ENCODE data around the gene PHF20. TPM values are rescaled to one million over a fixed set of nuclear protein-coding genes. Genes with fewer than 3 reads are reported as not detected.
"Not testable (repeated sequence)": the region's sequence is repeated elsewhere in the genome, so short reads cannot be mapped to it uniquely, and the experiment has no call there.

PHF20 gene
- total RNA-seq, 4 donors from 2014 or later: 30.5 to 53.3 (median 33.4) TPM

DNA sequence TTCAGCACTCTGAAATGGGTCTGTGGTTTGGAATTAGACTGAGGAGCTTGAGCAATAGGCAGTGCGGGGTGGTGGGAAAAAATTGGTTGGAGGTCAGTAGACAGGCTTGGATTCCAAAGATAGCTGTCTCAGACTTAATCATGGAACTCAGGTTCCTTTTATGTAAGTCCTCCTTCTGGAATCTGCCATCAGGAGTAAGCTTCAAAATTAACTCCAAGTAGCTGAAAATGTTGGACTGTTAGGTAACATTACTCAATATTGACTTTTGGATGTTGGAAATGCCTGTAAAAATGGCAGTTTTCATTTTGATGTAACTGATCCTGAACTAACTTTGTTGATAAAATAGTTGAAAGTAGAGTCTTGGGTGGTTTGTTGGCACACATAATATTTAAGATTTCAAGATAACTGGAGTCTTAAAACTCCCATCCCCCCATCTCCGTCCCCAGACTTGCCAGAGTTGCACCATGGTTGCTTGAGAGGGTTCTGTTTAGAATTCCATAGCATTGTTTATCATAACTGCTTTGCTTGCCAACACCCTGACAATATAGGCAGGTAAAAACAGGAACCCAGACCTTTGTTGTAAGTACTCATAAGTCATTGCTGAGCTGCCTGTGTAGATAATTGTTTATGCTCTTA, 83.0 kb downstream of the PHF20 start:
- no peak for DNase-seq (ENCODE audit: low spot score in 2 of 2)
- TF ChIP-seq, protein P1, sequence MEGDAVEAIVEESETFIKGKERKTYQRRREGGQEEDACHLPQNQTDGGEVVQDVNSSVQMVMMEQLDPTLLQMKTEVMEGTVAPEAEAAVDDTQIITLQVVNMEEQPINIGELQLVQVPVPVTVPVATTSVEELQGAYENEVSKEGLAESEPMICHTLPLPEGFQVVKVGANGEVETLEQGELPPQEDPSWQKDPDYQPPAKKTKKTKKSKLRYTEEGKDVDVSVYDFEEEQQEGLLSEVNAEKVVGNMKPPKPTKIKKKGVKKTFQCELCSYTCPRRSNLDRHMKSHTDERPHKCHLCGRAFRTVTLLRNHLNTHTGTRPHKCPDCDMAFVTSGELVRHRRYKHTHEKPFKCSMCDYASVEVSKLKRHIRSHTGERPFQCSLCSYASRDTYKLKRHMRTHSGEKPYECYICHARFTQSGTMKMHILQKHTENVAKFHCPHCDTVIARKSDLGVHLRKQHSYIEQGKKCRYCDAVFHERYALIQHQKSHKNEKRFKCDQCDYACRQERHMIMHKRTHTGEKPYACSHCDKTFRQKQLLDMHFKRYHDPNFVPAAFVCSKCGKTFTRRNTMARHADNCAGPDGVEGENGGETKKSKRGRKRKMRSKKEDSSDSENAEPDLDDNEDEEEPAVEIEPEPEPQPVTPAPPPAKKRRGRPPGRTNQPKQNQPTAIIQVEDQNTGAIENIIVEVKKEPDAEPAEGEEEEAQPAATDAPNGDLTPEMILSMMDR (IDR thresholded peaks at IDR 0.05): no peak
- no peak for TF ChIP-seq POLR2A (IDR thresholded peaks at IDR 0.05)
- no peak overlapping the region for H3K4me3 ChIP-seq (ENCODE audit: low read depth, poor library complexity, severe bottlenecking)
- 87 to 91% methylated on average over 2 of the region's 2 CpGs for WGBS, 2 donors
- intact Hi-C loops (cut with DNase I; ENCODE audit: low total_unique reads): no loop called here

DNA sequence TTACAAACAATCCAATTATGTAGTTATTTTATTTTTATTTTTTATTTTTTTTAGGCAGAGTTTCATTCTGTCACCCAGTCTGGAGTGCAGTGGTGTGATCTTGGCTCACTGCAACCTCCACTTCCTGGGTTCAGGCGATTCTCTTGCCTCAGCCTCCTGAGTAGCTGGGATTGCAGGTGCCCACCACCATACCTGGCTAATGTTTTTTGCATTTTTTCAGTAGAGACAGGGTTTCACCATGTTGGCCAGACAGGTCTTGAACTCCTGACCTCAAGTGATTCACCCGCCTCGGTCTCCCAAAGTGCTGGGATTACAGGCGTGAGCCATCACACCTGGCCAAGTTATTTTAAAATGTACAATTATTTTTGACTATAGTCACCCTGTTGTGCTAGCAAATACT, 83.8 kb downstream of the PHF20 start:
- intact Hi-C loops (cut with DNase I; ENCODE audit: low total_unique reads); H3K4me3 ChIP-seq (ENCODE audit: low read depth, poor library complexity, severe bottlenecking); DNase-seq (ENCODE audit: low spot score in 2 of 2): not testable (repeated sequence)
- WGBS, 2 donors: 85 to 88% methylated on average over 4 of the region's 4 CpGs

DNA sequence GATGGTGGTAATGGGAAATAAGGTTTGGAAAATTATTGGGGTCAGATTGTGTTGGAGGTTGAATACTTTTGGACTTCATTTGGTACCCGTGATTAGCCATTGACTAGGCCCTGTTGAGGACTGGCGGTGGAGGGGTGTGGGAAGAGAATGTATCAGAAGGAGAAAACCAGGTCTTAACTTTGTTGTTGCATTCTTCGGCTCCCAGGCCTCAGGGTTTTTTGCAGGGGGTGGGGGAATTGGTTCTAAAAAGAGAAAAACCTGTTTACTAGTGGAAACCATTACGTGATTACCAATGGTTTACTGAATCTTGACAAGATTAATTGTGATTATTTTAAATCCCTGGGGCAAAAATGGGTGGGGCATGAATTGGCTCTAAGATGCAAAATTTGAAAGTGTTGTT, 85.1 kb downstream of the PHF20 start:
- WGBS, 2 donors: 52 to 70% methylated on average over 4 of the region's 4 CpGs
- intact Hi-C loops (cut with DNase I; ENCODE audit: low total_unique reads): no loop called here

DNA sequence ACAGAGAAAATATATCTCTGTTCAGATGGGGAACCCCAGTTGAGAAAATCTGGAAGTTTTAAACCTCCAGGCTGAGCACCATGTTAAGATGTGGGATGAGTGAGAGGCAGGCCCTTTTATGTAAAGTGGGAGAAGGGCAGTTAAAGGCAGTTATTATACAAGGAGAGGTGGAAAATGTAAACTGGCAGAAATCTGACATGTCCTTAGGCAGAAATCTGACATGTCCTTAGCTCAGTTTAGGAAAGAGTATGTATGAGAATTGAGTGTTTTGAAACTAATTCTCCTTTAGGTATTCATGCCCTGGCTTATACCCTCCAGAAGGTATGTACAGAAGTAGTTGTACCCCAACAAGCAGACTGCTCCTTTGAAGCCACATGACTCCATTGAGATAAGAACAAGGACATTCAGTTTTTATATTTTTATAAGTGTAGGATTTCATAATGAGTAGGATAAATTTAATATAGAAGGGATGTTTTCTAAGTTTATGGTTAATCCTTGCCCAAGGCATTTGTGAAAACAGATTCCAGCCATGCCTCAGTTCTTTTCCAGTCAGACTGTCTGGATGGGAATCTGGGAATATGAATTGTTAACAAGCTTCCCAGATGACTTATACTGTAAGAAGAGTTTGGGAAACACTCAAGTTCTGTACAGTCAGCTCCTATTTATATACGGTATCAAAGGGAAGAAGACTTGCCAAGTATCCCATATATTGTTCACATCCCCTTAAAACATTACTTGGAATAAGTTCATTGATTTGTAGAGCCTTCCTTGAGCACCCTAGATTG, 94.8 kb downstream of the PHF20 start:
- intact Hi-C loops (cut with DNase I; ENCODE audit: low total_unique reads): no loop called here
- no peak overlapping the region for H3K4me3 ChIP-seq (ENCODE audit: low read depth, poor library complexity, severe bottlenecking)
- WGBS, 2 donors: 50 to 60% methylated on average over 1 of the region's 1 CpG
- no peak for DNase-seq (ENCODE audit: low spot score in 2 of 2)
- TF ChIP-seq, protein P1 (IDR thresholded peaks at IDR 0.05): no peak
- no peak for TF ChIP-seq POLR2A (IDR thresholded peaks at IDR 0.05)

More for the DNA sequence above, 85.1 kb downstream of the PHF20 start:
- no peak overlapping the region for H3K4me3 ChIP-seq (ENCODE audit: low read depth, poor library complexity, severe bottlenecking)
- TF ChIP-seq, protein P1 (IDR thresholded peaks at IDR 0.05): no peak
- TF ChIP-seq POLR2A (IDR thresholded peaks at IDR 0.05): no peak
- DNase-seq (ENCODE audit: low spot score in 2 of 2): no peak

- intact Hi-C loops (cut with DNase I; ENCODE audit: low total_unique reads): no loop called here
- no peak for TF ChIP-seq POLR2A (IDR thresholded peaks at IDR 0.05)
- TF ChIP-seq, protein P1 (IDR thresholded peaks at IDR 0.05): no peak
- DNase-seq (ENCODE audit: low spot score in 2 of 2): no peak
- no peak overlapping the region for H3K4me3 ChIP-seq (ENCODE audit: low read depth, poor library complexity, severe bottlenecking)
- 60 to 73% methylated on average over 7 of the region's 7 CpGs for WGBS, 2 donors
Observed at GRCh38 chr20:35870541-35871258, 98.9 kb downstream of the PHF20 start.

- TF ChIP-seq POLR2A (IDR thresholded peaks at IDR 0.05): no peak
- intact Hi-C loops (cut with DNase I; ENCODE audit: low total_unique reads): no loop called here
- 21 to 30% methylated on average over 5 of the region's 5 CpGs for WGBS, 2 donors
- no peak for DNase-seq (ENCODE audit: low spot score in 2 of 2)
- H3K4me3 ChIP-seq (ENCODE audit: low read depth, poor library complexity, severe bottlenecking): no peak overlapping the region
Observed at GRCh38 chr20:35871259-35871771, 99.5 kb downstream of the PHF20 start.

Data from lower leg skin (tissue), 4 donors.